Fibroblast of the conjunctiva (primary cell): ENCODE measurements around the gene AARS2.
"Not testable (repeated sequence)": the region's sequence is repeated elsewhere in the genome, so short reads cannot be mapped to it uniquely, and the experiment has no call there.

Experiments used
- DNase-seq: peaks from one replicate; pipeline ENCODE4 v3.0.0-alpha.2; 2010; ENCODE audit warnings: low read depth

The AARS2 gene

DNA sequence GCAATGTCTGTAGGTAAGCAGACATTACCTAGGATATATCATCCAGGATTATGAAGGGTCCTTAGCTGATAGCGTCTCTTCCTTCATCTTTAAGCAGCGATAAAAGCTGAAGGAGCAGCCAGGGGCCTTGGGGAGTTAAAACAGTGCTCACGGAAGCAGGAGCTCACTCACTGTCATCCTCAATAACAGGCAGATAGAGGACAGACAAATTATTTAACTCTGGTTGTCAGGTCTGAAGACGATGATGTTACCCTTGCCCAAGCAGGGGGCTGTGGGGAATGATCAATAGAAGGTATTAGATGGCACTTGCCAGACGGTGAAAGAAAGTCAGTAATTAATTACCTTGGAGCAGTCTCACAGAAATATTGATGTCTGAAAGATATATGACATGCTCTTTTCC lies 16.7 kb upstream of the AARS2 start:
- DNase-seq = no peak

DNA sequence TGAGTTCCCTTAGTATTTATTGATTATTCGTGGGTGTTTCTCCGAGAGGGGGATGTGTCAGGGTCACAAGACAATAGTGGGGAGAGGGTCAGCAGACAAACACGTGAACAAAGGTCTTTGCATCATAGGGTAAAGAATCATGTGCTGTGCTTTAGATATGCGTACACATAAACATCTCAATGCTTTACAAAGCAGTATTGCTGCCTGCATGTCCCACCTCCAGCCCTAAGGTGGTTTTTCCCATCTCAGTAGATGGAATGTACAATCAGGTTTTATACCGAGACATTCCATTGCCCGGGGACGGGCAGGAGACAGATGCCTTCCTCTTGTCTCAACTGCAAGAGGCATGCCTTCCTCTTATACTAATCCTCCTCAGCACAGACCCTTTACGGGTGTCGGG lies 15.1 kb upstream of the AARS2 start:
- DNase-seq = not testable (repeated sequence)

DNA sequence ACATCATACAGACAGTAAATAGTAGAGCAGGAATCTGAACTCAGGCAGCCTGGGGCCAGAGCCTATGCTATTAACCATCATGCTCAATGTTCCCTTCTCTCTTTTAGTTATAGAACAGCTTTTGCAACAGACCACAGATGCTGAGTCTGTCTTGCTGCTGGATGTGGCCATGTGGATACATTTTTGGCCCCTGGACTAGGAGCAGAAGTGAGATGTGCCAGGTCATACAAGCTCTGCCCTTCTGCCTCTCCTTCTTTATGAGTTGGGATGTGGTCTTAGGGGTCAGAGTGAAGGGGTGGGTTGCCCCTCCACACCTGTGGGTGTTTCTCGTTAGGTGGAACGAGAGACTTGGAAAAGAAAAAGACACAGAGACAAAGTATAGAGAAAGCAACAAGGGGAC lies 14.6 kb upstream of the AARS2 start:
- no peak for DNase-seq

DNA sequence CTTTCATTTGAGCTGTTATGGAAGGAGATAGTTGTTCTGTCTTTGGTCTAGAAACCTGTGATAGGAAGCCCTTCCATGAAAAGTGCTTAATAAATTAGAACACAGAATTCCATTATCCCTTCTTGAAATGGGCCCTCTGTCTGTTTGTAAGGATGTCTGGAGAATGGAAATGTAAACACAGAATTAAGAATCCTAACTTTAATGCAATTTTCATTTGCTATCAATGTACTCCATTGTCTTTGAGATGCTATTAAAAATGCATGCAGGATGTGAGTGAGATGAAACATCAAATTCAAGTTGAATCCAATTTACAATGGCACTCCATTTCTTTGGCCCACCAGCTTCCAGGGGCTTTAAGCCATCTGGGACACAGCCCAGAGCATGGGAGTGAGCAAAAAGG lies 13.9 kb upstream of the AARS2 start:
- no peak for DNase-seq

DNA sequence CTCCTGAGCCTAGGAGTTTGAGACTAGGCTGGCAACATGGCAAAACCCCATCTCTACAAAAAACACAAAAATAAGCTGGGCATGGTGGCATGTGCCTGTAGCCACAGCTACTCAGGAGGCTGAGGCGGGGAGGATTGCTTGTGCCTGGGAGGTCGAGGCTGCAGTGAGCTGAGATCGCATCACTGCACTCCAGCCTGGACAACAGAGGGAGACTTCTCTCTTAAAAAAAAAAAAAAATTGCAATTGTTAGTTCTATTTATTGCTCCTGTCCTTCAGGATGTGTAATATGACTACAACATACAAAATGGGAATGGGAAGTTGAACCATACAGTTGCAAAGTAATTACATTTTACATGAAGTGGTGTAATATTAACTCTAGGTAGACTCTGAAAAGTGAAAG lies 8.1 kb upstream of the AARS2 start:
- DNase-seq = no peak

DNA sequence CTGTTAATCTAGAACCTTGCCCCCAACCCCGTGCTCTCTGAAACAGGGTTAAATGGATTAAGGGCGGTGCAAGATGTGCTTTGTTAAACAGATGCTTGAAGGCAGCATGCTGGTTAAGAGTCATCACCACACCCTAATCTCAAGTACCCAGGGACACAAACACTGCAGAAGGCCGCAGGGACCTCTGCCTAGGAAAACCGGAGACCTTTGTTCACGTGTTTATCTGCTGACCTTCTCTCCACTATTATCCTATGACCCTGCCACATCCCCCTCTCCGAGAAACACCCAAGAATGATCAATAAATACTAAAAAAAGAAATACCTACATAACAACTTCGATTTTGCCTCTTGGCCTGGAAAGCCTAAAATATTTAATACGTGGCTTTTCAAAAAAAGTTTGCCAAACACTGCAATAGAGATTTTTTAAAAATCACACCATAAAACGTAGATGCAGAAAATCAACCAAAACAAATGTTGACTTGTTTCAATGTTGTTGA lies 4.0 kb upstream of the AARS2 start:
- not testable (repeated sequence) for DNase-seq

DNA sequence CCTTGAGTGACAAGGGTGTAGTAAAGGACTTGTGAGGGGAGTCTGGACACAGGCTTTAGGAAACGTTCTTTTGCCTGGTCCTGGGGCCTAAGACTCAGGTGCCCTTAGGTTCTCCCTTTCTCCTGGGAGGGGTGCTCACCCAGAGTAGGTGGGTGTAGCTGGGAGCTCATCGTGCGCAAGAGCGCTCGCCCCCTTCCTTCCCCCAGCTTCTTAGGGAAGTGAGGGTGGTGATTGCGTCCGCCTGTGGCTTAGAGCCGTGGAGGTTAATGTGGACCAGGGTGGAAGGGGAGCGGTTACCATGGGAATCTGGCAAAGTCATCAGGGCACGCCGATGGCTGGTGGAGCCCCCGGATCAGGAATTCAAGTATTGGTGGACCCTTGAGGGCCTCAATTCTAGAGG lies 3.3 kb upstream of the AARS2 start:
- DNase-seq = no peak

DNA sequence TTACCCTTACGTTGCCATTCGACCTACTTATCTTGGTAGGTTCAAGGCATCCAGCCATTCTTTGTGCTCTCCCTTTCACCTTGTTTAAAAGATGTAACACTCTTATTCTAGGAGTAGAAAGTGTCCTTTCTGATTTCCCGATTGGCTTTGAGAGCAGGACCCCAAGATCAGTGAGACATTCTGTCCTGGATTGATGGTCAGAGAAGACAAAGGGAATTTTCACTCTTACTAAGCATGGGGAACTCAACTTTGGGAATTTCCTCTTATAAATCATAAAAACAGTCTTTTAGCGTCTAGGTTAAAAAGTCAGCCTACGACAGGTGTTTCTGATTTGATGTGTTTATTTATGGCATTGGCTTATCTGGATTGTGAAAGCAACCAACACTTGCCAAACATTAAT lies 2.8 kb upstream of the AARS2 start:
- no peak for DNase-seq

DNA sequence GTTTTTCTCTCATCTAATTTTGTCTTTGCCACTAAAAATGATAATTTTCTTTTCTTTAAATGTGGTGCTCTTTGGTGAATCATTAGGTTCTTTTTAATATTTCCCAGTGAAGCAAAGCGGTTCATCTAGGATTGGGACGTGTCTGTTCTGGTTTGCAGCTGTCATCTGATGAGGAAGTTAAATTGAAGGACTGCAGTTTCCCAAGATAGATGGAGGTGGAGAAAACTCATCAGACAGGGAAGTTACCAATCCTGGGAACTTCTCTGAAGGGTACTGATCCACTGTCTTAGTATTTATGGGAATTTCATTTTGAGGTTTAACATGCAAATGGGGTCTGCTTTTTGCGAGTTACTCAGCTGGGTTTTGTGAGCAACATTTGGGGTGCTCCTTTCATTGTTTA lies 2.4 kb upstream of the AARS2 start:
- no peak for DNase-seq

DNA sequence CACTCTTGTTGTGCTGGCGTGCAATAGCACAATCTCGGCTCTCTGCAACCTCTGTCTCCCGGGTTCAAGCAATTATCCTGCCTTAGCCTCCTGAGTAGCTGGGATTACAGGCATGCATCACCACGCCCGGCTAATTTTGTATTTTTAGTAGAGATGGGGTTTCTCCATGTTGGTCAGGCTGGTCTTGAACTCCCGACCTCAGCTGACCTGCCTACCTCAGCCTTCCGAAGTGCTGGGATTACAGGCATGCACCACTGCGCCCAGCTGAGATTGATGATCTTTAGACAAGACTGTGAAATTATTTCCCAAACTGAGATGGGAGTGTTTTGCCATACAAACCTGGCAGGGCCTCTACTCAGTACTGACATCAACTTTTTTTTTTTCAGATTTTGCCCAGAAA lies 1.5 kb upstream of the AARS2 start:
- not testable (repeated sequence) for DNase-seq

DNA sequence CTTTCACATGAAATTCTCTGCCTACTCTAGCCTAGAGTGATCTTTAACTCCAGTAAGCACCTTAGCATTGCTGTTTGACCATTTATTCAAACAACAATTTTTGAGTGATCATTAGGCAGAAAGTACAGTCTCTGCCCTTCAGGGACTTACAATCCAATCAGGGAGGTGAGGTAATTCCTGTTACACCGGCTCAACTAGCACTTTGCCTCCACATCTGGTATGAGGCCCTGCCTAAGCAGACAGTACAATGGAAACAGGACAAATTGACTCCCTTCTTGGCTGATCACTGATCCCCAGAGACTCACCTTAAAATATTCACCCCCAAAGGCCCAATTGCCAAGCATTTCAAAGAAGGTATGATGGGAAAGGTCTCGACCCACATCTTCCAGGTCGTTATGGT lies 1.4 kb downstream of the AARS2 start:
- no peak for DNase-seq

DNA sequence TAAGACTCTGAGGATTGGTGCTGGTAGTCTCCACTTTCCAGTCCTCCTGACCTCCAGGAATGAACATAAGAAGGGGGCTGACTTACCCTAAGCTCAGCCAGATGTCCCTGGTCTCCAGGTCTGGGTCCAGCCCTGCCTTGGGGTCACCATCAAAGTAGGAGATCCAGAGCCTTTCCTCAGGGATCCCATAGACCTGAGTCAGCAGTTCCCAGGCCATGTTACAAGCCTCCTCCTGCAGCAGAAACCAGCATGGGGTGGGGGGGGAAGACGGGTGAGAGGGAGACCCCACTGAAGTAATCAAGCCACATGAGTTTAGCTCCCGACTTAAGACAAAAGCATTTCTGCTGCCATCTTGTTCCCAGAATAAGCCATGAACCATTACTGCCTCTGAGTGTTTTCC lies 1.8 kb downstream of the AARS2 start:
- no peak for DNase-seq

DNA sequence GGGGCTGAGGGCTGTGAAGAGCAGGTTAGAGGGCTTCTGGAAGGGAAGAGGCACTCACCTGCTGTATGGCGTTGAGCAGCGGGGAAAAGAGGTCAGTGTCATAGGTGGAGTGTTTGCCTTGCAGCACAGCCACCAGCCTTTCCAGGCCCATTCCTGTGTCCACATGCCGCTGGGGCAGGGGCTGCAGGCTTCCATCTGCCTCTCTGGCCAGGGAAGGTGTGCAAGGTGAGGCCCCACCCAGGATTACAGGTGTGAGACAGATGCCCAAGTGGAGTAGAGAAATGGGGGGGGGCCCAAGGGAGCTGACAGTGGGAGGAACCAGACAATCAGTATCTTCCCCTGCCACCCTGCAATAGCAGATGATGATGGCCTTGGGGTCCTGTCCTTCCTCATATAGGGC lies 2.9 kb downstream of the AARS2 start:
- no peak for DNase-seq

DNA sequence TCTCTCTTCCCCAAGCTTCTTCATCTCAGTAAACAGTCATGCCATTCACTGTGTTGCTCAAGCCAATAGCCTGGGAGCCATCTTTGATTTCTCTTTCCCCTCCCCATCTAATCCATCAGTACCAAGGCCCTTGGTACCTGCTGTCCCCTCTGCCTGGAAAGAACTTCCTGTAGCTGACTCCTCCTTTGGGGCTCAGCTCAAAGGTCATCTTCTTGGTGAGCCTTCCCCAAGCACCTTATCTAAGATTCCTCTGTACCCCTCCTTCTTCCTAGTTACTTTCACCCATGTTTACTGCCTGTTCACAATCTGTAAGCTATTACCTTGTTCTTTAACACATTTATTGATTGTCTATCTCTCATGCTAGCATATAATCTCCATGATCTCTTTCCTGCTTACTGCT lies 3.5 kb downstream of the AARS2 start:
- DNase-seq = no peak

DNA sequence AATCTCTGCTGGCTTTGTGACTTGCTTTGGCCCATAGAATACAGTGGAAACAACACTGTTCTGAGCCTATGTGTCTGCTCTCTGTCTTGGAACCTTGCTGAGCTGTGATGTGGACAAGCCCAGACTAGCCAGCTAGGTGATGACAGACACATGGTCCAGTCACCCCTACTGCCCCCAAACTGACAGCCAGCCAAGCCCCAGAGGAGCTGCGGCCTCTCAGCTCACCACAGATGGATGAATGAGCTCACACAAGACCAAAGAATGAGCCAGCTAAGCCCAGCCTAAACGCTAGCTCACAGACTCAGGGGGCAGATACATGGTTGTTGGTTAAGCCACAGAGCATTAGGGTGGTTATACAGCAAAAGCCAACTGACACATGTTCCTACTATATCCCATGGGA lies 4.1 kb downstream of the AARS2 start:
- DNase-seq = no peak

DNA sequence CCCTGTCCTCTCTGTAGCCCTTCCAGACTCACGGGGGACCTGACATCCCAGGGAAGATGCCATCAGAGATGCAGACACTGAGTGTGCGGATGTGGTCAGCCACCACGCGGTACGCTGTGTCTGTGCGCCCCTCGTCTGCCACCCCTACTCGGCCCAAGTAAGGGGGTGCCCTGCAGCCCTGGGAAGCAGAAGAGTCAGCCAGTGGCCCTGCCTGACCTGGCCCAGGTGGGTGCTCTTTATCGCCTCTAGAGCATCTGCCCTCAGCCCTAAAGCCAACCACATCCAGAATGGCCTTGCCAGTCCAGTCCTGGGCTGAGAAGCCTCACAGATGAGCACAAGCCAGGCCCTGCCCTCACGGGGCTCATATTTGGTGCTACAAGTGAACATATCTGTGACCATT lies 5.9 kb downstream of the AARS2 start:
- DNase-seq = no peak

DNA sequence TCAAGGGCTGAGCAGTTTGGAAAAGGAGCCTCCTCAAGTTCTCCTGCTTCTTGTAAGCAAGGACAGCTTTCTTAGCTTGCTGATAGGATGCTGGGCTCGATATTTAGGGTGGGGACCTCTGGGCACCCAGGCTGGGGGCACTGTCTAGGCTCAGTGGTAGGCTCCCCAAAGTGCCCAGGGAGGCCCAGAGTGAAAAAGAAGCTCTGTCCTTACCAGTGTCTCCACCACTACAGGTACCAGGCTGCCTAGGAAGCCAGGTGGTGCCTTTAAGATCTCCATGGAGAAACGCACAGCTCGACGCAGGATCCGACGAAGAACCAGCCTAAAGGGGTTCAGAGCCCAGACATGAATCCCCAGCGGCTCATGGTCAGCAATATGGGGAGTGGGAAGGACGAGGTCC lies 6.4 kb downstream of the AARS2 start:
- no peak for DNase-seq

DNA sequence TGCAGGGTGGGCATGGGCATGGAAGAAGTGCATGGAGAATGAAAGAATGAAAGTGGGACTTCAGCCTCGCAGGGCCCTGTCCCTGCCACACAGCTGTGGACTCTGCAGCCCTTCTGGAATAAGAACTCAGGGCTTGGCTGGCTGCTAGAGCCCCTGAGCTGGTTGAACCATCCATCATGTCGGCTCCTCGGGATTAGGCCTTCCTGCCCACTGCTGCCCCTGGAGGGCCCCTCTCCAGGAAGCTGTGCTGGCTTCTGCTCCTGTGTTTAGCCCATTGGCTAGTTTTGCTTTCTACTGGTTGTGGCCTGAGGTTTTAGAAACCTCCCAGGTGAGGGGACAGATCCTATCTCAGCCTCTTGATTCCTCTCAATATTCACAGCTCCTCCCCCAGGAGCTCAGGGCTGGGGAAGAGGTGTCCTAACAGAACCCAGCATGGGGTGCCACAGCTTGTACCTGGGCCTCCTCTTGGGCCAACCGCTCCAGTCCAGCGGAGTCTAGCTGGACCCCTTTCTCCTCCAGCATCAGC lies 7.9 kb downstream of the AARS2 start:
- no peak for DNase-seq

DNA sequence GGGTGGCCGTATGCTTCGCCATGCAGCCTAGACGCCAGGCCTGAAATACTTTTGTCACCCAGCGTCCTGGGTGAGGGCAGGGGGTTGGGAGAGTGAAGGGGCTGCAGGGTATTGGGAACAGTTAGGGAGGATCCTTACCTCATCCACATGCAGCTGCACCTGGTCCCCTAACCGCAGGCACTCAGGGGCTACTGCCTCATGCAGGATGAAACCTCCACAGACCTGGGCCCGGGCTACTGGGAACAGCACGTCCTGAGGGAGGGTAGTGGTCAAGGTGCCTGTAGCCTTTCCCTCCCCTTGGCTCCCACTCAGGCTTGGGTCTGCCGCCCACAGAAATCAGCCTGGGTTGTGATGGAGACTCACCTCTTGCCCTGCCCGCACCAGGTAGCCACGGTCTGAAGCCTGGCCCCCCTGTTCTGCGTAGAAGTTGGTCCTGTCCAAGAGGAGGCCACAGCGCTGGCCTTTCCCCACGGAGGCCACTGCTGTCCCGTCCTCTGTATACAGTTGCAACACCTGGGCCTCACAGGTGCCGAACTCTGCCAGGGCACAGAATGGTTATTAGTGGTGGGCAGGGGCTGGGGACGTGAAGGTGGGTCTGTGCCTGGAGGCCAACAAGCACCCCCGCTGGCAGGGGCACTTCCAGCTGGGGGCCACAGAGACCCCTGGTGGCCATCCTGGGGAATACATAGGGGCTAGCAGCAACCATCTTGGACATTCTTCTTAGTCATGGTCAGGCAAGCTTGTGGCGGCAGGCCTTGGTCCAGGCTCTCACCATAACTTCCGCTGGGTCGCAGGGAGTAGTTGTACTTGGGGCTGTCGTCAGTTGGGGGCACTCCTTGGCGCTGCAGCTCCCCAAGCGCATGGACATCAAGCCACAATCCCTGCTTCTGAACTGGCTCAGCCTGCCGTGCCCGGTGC lies 8.6 kb downstream of the AARS2 start:
- DNase-seq = no peak

DNA sequence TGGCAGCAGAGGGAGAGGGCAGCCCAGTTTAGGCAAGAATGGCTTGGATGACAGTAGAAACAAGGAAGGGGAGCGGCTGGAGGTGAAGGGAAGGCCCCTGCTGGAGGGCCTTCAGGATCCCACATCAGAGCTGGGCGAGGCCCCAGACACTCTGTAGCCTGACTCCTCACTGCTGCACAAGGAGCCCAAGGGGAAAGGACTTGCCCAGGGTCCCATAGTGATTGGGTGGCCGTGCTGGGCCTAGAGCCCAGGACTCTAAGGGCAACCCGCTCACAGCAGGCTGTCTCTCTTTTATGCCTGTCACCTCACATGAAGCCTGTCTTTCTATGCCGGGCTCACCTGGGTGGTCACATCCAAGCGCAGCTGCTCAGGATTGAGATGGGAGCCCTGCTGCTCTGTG lies 9.3 kb downstream of the AARS2 start:
- DNase-seq = no peak

DNA sequence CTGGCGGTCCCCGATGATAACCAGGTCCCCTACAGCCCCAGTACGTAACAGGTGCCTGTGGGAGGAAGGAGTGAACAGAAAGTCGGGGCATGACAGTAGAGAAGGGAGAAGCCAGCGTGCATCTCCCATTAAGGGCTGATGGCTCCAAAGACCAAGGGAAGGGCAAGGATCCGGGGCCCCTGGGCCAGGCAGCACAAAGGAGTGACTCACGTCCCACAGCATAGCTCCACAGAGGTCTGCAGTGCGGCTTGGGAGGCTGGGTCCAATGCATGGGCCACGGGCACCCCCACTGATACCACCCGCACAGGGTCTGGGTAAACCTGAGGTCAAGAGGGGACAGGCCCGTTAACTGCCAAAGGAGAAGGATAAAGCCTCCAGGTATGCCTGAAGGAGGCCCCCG lies 10.3 kb downstream of the AARS2 start:
- no peak for DNase-seq

DNA sequence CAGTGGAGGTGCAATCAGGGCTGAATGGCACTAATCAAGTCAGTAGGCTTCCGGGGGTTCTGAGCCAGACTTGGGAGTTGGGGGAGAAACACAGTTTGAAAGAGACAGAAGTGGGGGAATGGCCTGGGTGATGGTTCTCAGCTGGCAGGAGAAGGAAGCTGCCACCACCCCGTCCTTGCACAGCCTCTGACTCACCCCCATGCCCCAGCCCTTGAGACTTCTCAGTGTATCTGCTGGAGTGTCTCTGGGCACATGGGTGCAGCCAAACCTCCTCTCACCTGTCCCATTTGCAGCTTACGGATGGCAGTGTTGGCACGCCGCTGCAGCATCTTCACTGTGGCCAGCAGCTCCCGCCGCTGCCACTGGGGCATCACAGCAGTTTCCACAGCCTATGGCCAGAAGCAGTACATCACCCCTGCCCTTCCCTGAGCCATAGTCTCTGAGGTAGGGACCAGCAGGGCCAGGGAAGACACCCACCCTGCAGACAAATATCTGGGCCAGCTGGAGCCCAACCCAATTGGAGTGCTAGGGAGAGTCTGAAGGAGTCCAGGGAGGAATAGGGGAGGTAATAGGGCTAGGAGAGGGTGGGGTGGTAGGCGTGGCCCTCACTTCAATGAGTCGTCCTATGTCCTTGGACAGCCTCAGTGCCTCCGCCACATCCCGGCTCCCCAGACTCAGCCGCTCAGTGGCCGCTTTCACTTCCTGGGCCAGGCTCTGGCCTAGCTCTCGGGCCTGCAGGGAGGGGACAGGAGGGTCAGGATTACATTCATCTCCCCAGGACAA lies 11.2 kb downstream of the AARS2 start:
- no peak for DNase-seq

DNA sequence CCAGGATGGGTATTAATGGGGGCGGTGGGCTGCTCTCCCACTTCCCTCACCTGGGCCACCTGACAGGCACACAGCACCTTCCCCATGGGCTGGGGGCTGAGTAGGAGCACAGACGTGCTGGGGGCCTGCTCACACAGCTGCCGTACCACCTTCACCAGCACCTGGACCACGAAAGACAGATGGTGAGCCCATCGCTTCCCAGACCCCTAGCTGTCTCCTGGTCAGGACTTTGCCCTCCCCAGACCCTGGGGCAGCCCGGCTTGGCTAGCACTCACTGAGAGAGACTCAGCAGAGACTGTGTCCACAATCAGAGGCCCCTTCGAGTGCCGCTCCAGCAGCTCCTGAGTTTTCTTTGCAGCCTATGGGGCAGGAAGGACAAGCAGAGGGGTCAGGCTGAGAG lies 12.0 kb downstream of the AARS2 start:
- DNase-seq = no peak
